ENCODE measurements around the gene ACOT11.

Gene ACOT11

DNA sequence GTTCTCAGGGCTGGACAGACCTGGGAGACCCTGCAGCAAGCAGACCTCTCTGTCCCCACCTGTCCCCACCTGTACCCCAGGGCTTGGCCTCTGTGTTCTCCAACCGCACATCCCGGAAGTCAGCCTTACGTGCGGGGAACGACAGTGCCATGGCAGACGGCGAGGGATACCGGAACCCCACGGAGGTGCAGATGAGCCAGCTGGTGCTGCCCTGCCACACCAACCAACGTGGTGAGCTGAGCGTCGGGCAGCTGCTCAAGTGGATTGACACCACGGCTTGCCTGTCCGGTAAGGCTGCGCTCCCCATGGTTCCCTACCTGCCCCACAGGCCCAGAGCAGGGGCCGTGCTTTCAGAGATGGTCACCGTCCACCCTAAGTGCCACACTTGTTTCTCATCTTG is 36.5 kb downstream of the ACOT11 start:
- TF ChIP-seq FOXP2 (optimal IDR thresholded peaks at IDR 0.05; ENCODE audit: borderline replicate concordance, extremely low read depth, extremely low read length, insufficient read depth) (no peak), TAF1 (IDR thresholded peaks at IDR 0.05; ENCODE audit: borderline replicate concordance, insufficient read depth, low read length) (no peak), SIN3A (IDR thresholded peaks at IDR 0.05; ENCODE audit: borderline replicate concordance, insufficient read depth, low read length) (no peak), POLR2AphosphoS5 (IDR thresholded peaks at IDR 0.05; ENCODE audit: low read depth, low read length) (no peak)
- TF ChIP-seq, protein P1, sequence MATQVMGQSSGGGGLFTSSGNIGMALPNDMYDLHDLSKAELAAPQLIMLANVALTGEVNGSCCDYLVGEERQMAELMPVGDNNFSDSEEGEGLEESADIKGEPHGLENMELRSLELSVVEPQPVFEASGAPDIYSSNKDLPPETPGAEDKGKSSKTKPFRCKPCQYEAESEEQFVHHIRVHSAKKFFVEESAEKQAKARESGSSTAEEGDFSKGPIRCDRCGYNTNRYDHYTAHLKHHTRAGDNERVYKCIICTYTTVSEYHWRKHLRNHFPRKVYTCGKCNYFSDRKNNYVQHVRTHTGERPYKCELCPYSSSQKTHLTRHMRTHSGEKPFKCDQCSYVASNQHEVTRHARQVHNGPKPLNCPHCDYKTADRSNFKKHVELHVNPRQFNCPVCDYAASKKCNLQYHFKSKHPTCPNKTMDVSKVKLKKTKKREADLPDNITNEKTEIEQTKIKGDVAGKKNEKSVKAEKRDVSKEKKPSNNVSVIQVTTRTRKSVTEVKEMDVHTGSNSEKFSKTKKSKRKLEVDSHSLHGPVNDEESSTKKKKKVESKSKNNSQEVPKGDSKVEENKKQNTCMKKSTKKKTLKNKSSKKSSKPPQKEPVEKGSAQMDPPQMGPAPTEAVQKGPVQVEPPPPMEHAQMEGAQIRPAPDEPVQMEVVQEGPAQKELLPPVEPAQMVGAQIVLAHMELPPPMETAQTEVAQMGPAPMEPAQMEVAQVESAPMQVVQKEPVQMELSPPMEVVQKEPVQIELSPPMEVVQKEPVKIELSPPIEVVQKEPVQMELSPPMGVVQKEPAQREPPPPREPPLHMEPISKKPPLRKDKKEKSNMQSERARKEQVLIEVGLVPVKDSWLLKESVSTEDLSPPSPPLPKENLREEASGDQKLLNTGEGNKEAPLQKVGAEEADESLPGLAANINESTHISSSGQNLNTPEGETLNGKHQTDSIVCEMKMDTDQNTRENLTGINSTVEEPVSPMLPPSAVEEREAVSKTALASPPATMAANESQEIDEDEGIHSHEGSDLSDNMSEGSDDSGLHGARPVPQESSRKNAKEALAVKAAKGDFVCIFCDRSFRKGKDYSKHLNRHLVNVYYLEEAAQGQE (IDR thresholded peaks at IDR 0.05; ENCODE audit: insufficient read depth in 1 of 2, low read depth in 2 of 2, low read length in 2 of 2), result no peak

DNA sequence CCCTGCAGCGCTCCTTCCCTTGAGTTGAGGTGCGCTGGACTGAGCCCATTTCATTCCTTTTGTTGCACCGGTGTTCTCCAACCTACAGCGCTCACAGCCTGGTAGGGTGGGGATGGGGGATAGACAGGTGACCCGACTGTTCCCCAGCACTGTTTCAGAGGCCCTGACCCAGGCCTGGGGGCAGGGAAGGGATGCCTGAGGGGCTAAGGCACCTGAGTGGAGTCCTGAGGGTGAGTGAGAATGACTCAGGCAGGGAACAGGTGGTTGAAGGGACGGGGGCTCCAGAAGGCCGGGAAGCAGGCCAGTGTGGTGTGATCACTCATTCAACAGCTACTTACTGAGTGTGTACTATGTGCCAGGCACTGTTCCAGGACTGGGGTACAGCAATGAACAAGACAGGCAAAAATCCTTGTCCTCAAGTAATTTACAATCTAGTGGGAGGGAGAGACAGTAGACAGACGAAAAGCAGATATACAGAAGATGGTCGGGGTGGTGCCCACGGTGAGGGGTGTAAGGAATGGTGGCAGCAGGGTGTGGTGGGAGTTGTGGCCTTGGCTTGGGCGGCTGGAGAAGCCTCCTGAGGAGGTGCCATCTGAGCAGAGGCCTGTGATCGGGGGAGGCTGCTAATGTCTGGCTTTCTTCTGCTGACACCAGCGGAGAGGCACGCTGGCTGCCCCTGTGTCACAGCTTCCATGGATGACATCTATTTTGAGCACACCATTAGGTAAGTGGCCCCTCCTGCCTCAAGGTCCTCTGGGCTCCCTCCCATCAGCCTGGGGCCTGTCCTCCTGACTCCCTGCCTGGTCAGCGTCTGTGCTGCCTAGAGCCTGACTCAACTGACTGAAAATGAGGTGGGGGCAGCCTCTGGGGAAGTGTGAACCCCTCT is 37.4 kb downstream of the ACOT11 start:
- TF ChIP-seq FOXP2 (optimal IDR thresholded peaks at IDR 0.05; ENCODE audit: borderline replicate concordance, extremely low read depth, extremely low read length, insufficient read depth), result no peak
- TF ChIP-seq, protein P1 (IDR thresholded peaks at IDR 0.05; ENCODE audit: insufficient read depth in 1 of 2, low read depth in 2 of 2, low read length in 2 of 2), result no peak
- TF ChIP-seq SIN3A (IDR thresholded peaks at IDR 0.05; ENCODE audit: borderline replicate concordance, insufficient read depth, low read length), result no peak
- no peak for TF ChIP-seq TAF1 (IDR thresholded peaks at IDR 0.05; ENCODE audit: borderline replicate concordance, insufficient read depth, low read length)
- no peak for TF ChIP-seq POLR2AphosphoS5 (IDR thresholded peaks at IDR 0.05; ENCODE audit: low read depth, low read length)

DNA sequence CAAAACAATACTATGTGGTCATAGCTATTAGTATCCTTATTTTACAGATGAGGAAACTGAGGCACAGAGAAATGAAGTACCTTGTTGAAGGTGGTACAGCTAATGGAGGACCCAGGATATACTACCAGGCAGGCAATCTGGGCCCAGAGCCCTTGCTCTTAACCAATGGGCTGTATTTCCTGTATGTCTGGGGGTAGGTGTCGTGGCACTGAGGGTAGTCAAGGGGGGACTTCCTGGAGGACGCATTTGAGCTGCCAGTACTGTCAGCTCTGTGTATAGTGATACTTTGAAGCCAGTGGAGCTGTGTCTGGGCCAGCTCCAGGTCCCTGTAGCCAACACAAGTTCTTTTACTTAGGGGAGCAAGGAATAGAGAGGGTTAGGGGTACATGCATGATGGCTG is 40.3 kb downstream of the ACOT11 start:
- TF ChIP-seq POLR2AphosphoS5 (IDR thresholded peaks at IDR 0.05; ENCODE audit: low read depth, low read length), result no peak
- no peak for TF ChIP-seq TAF1 (IDR thresholded peaks at IDR 0.05; ENCODE audit: borderline replicate concordance, insufficient read depth, low read length)
- TF ChIP-seq SIN3A (IDR thresholded peaks at IDR 0.05; ENCODE audit: borderline replicate concordance, insufficient read depth, low read length), result no peak
- TF ChIP-seq FOXP2 (optimal IDR thresholded peaks at IDR 0.05; ENCODE audit: borderline replicate concordance, extremely low read depth, extremely low read length, insufficient read depth), result no peak
- TF ChIP-seq, protein P1 (IDR thresholded peaks at IDR 0.05; ENCODE audit: insufficient read depth in 1 of 2, low read depth in 2 of 2, low read length in 2 of 2), result no peak

DNA sequence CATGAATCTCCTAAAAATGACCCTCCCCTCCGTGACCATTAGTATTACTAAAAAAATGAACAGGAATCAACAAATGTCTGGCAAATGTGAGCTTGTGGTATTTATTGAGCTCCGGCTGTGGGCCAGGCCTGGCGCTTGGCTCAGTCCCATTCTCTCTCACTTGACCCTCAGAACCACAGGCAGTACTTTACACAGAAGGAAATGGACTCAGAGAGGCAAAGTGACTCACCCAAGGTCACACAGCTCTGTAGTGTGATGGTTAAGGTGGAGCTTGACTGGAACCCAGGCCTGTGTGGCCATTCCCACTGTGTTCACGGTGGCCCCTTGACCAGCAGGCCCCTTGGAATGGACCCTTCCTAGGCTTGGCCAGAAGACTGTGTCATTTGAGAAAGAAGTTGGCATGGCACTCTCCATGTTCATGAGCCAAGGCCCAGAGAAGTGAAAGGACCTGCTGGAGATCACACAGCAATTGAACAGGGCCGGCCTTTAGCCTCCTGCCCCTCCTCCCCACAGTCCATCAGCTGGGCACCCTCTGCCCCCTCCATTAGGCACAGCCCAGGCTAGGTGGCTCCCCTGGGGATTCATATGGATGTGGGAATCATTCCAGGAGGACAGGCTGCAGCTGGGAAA is 43.2 kb downstream of the ACOT11 start:
- TF ChIP-seq TAF1 (IDR thresholded peaks at IDR 0.05; ENCODE audit: borderline replicate concordance, insufficient read depth, low read length), result no peak
- TF ChIP-seq SIN3A (IDR thresholded peaks at IDR 0.05; ENCODE audit: borderline replicate concordance, insufficient read depth, low read length), result no peak
- TF ChIP-seq, protein P1 (IDR thresholded peaks at IDR 0.05; ENCODE audit: insufficient read depth in 1 of 2, low read depth in 2 of 2, low read length in 2 of 2), result no peak
- TF ChIP-seq FOXP2 (optimal IDR thresholded peaks at IDR 0.05; ENCODE audit: borderline replicate concordance, extremely low read depth, extremely low read length, insufficient read depth), result no peak
- TF ChIP-seq POLR2AphosphoS5 (IDR thresholded peaks at IDR 0.05; ENCODE audit: low read depth, low read length), result no peak

Data from PFSK-1 (cell line).